Measurements from ENCODE around the gene CP.

GRCh38 chr3:149252272-149252671 lies 30.6 kb upstream of the CP start:
- TF ChIP-seq CTCF (IDR thresholded peaks at IDR 0.05) = no peak
- no peak for TF ChIP-seq POLR2A (IDR thresholded peaks at IDR 0.05)

Measured in lower leg skin (tissue), 3 donors.